ENCODE results near the gene CHN2. TPM values are rescaled to one million over a fixed set of nuclear protein-coding genes. Genes with fewer than 3 reads are reported as not detected.

The CHN2 gene
- total RNA-seq, 1 experiment from 2014 or later: 2.1 TPM

DNA sequence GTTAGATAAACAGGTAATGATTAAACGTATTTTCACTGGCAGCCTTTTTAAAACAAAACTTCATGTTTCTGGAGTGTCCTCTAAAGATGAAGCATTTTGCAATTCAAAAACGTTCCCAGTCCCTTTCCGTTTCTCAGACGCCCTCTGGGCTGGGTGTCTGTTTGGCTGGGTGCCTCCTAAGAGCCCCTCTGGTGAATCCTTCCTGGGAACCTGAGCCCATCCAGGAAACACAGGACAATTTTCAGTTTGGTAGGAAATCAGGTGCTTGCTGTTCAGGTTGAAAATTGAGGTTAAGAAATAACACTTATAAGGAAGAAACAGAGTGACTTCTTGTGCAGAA, 76.7 kb downstream of the CHN2 start:
- no peak for TF ChIP-seq EZH2 (IDR thresholded peaks at IDR 0.05)
- no peak for TF ChIP-seq EZH2phosphoT487 (IDR thresholded peaks at IDR 0.05; ENCODE audit: borderline replicate concordance)
- TF ChIP-seq YY1 (IDR thresholded peaks at IDR 0.05; ENCODE audit: extremely low read depth, insufficient replicate concordance, low read depth, low read length): no peak
- no peak for TF ChIP-seq CBX3 (IDR thresholded peaks at IDR 0.05; ENCODE audit: low read depth)
- TF ChIP-seq POLR2A (IDR thresholded peaks at IDR 0.05; ENCODE audit: borderline replicate concordance, extremely low read depth, insufficient read depth, insufficient read length): no peak
- no peak for TF ChIP-seq EGR1 (IDR thresholded peaks at IDR 0.05; ENCODE audit: low read depth)
- no peak for TF ChIP-seq CEBPB (IDR thresholded peaks at IDR 0.05; ENCODE audit: low read depth)
- no peak for TF ChIP-seq SIN3A (IDR thresholded peaks at IDR 0.05; ENCODE audit: low read depth)
- no peak for TF ChIP-seq SP1 (IDR thresholded peaks at IDR 0.05; ENCODE audit: low read depth)
- TF ChIP-seq, protein P1, sequence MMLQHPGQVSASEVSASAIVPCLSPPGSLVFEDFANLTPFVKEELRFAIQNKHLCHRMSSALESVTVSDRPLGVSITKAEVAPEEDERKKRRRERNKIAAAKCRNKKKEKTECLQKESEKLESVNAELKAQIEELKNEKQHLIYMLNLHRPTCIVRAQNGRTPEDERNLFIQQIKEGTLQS (IDR thresholded peaks at IDR 0.05): no peak
- TF ChIP-seq, protein P2, sequence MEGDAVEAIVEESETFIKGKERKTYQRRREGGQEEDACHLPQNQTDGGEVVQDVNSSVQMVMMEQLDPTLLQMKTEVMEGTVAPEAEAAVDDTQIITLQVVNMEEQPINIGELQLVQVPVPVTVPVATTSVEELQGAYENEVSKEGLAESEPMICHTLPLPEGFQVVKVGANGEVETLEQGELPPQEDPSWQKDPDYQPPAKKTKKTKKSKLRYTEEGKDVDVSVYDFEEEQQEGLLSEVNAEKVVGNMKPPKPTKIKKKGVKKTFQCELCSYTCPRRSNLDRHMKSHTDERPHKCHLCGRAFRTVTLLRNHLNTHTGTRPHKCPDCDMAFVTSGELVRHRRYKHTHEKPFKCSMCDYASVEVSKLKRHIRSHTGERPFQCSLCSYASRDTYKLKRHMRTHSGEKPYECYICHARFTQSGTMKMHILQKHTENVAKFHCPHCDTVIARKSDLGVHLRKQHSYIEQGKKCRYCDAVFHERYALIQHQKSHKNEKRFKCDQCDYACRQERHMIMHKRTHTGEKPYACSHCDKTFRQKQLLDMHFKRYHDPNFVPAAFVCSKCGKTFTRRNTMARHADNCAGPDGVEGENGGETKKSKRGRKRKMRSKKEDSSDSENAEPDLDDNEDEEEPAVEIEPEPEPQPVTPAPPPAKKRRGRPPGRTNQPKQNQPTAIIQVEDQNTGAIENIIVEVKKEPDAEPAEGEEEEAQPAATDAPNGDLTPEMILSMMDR (IDR thresholded peaks at IDR 0.05 in 2 of 3, conservative IDR thresholded peaks at IDR 0.05 in 1 of 3; ENCODE audit: borderline replicate concordance in 1 of 3, insufficient read depth in 1 of 3, low read depth in 2 of 3, low read length in 2 of 3): no peak
- TF ChIP-seq ZFX (IDR thresholded peaks at IDR 0.05): no peak
- no peak for TF ChIP-seq POLR2AphosphoS5 (IDR thresholded peaks at IDR 0.05; ENCODE audit: low read depth, low read length)
- TF ChIP-seq ZNF274 (IDR thresholded peaks at IDR 0.05; ENCODE audit: low read depth, low read length): no peak
- TF ChIP-seq SRF (IDR thresholded peaks at IDR 0.05; ENCODE audit: low read depth): no peak
- TF ChIP-seq, protein P3, sequence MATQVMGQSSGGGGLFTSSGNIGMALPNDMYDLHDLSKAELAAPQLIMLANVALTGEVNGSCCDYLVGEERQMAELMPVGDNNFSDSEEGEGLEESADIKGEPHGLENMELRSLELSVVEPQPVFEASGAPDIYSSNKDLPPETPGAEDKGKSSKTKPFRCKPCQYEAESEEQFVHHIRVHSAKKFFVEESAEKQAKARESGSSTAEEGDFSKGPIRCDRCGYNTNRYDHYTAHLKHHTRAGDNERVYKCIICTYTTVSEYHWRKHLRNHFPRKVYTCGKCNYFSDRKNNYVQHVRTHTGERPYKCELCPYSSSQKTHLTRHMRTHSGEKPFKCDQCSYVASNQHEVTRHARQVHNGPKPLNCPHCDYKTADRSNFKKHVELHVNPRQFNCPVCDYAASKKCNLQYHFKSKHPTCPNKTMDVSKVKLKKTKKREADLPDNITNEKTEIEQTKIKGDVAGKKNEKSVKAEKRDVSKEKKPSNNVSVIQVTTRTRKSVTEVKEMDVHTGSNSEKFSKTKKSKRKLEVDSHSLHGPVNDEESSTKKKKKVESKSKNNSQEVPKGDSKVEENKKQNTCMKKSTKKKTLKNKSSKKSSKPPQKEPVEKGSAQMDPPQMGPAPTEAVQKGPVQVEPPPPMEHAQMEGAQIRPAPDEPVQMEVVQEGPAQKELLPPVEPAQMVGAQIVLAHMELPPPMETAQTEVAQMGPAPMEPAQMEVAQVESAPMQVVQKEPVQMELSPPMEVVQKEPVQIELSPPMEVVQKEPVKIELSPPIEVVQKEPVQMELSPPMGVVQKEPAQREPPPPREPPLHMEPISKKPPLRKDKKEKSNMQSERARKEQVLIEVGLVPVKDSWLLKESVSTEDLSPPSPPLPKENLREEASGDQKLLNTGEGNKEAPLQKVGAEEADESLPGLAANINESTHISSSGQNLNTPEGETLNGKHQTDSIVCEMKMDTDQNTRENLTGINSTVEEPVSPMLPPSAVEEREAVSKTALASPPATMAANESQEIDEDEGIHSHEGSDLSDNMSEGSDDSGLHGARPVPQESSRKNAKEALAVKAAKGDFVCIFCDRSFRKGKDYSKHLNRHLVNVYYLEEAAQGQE (IDR thresholded peaks at IDR 0.05; ENCODE audit: low read depth): no peak
- no peak for TF ChIP-seq JUND (IDR thresholded peaks at IDR 0.05)
- ChIA-PET CTCF (no interaction called here), RAD21 (ENCODE audit: low non-redundant PET in 1 of 2, low total read pairs in 2 of 2, uncharacterized antibody in 2 of 2, unreplicated experiment in 2 of 2) (no interaction called here), POLR2A (no interaction called here)
- no peaks in the 10 kb centered on the region for H3K79me2 ChIP-seq (ENCODE audit: insufficient read depth, low read length)
- H3K27me3 ChIP-seq (ENCODE audit: insufficient read depth, low read length): 0 out of 2 replicates have a peak, but pooled peaks cover 6% of the 10 kb centered on the region
- no peak for DNase-seq (ENCODE audit: low read depth, low spot score)
- peaks cover 0 to 4% of the 10 kb centered on the region in 2 experiments; a peak in 1 of 4 replicates for H3K4me1 ChIP-seq (ENCODE audit: control insufficient read depth in 1 of 2, insufficient read depth in 2 of 2, low read length in 2 of 2)
- no TSS peak for BruUV-seq (replicated peaks)
- no peaks in the 10 kb centered on the region for H4K20me1 ChIP-seq (ENCODE audit: insufficient read depth)
- no peak overlapping the region for H3K4me2 ChIP-seq (ENCODE audit: low read length)
- H3K9ac ChIP-seq (ENCODE audit: low read length): no peak overlapping the region
- no peaks in the 10 kb centered on the region for H3K9me3 ChIP-seq (ENCODE audit: control insufficient read depth in 1 of 2, insufficient read depth in 1 of 2, low read depth in 1 of 2, low read length in 2 of 2)
- no peak overlapping the region for H3K27ac ChIP-seq (ENCODE audit: low read depth, low read length)
- no peaks in the 10 kb centered on the region for H3K36me3 ChIP-seq (ENCODE audit: control insufficient read depth in 1 of 2, insufficient read depth in 2 of 2, low read length in 2 of 2)
- intact Hi-C loops (cut with micrococcal nuclease): no loop called here
- no peak overlapping the region for H3K4me3 ChIP-seq (replicated peaks in 1 of 2; ENCODE audit: low read depth in 1 of 2, low read length in 2 of 2)
- no peaks in the 10 kb centered on the region for H3K9me2 ChIP-seq (ENCODE audit: insufficient read depth)
- no peak for ATAC-seq
- no peak overlapping the region for H2AFZ ChIP-seq (ENCODE audit: low read depth, low read length, poor library complexity, severe bottlenecking)

Measured in HCT116 (cell line).